GM12891 (cell line): Measurements from ENCODE around the gene LCE2C.

Experiments
- DNase-seq: peaks from one replicate; pipeline ENCODE4 v3.0.0; 2011; ENCODE audit warnings: low spot score; ENCODE audit not compliant: insufficient read length
- FAIRE-seq: peaks from 2 replicates; lab custom pipeline; 2011; peaks lifted over from hg19 to GRCh38; lab: Jason Lieb, UNC
- PAX5 ChIP-seq: IDR thresholded peaks from 2 replicates; pipeline ENCODE4 v1.6.1; 2011; ENCODE audit warnings: low read length, moderate library complexity, mild to moderate bottlenecking; ENCODE audit not compliant: insufficient read depth, severe bottlenecking
- POLR2A ChIP-seq: IDR thresholded peaks from 2 replicates; pipeline ENCODE4 v1.6.1; 2011; ENCODE audit warnings: low read depth, low read length, control low read depth
- POLR2AphosphoS5 ChIP-seq: IDR thresholded peaks from 2 replicates; pipeline ENCODE4 v1.6.1; 2011; ENCODE audit warnings: low read depth, low read length, control low read depth
- POU2F2 ChIP-seq: IDR thresholded peaks from 2 replicates; pipeline ENCODE4 v1.6.1; 2011; ENCODE audit warnings: low read depth, mild to moderate bottlenecking, control low read depth, low read length, moderate library complexity
- SPI1 ChIP-seq: IDR thresholded peaks from 2 replicates; pipeline ENCODE4 v1.6.1; 2011; ENCODE audit warnings: low read depth, low read length, control low read depth
- TAF1 ChIP-seq: IDR thresholded peaks from 2 replicates; pipeline ENCODE4 v1.6.1; 2011; ENCODE audit warnings: low read depth, low read length, control low read depth

The LCE2C gene

DNA sequence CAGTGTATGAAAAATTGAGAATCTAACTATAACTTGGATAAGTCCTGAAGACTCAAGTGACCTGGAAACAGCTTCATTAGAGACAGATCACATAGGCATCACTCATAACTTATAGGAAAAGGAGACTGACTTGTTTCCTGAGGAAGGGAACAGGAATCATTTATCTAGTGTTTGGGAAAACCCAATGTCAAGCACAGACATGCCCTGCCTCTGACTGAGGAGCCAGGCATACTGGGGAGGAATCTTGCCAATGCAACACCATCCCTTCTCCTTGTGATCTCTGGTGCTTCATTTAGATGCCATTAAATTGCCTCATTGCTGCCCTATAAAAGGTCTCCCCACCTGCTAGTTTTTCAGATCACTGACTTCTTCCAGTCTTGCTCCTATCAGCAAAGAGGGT, 43.2 kb downstream of the LCE2C start:
- no peak for DNase-seq
- no peak for TF ChIP-seq POLR2A
- no peak for TF ChIP-seq SPI1
- no peak for TF ChIP-seq TAF1
- no peak for TF ChIP-seq PAX5
- no peak for TF ChIP-seq POU2F2
- TF ChIP-seq POLR2AphosphoS5: no peak
- no peak for FAIRE-seq

DNA sequence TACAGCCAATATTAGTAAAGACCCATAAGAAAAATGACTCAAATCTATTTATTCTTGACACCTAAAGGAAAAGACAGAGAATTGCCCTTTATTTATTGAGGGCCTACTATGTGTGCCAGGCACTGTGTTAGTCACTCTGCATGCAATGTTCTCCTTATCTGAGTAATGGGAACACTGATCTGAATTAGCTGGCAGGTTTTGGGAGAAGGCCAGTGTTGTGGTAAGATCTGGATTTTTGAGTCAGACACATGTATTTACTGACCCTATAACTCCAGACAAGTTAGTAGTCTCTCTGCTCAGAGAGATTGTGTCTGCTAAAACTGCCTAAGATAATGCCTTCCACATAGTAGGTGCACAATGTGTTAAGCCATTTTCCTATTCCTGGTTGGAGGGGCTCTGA, 50.2 kb downstream of the LCE2C start:
- DNase-seq (no peak), FAIRE-seq (no peak)
- TF ChIP-seq SPI1 (no peak), TAF1 (no peak), PAX5 (no peak), POLR2AphosphoS5 (no peak), POLR2A (no peak), POU2F2 (no peak)
